Calu3 (cell line): ENCODE results near the gene SRGAP3. TPM values are rescaled to one million over a fixed set of nuclear protein-coding genes. Genes with fewer than 3 reads are reported as not detected.

Source experiments
- BruUV-seq: library from RNA; stranded (reverse); fragments of 400-500 nt; replicated peaks from 2 replicates; lab custom pipeline; 2021; lab: Mats Ljungman, UMichigan
- CTCF ChIA-PET: fragments of 300-600 bp; sonication (Branson Sonifier 250); formaldehyde crosslinking; loops from one replicate; lab custom pipeline; 2022; ENCODE audit warnings: antibody characterized with exemption; lab: Charles Lee
- DNase-seq: peaks from one replicate; pipeline ENCODE4 v3.0.0; 2022
- H3K27ac Mint-ChIP-seq: one replicate; pipeline ENCODE4 v1.8.0; 2022; ENCODE audit warnings: mixed read lengths; ENCODE audit not compliant: unreplicated experiment
- H3K27me3 Mint-ChIP-seq: one replicate; pipeline ENCODE4 v1.8.0; 2022; ENCODE audit warnings: mixed read lengths; ENCODE audit not compliant: unreplicated experiment
- H3K36me3 Mint-ChIP-seq: one replicate; pipeline ENCODE4 v1.8.0; 2022; ENCODE audit warnings: mild to moderate bottlenecking, moderate library complexity, mixed read lengths; ENCODE audit not compliant: insufficient read depth, unreplicated experiment
- H3K4me1 Mint-ChIP-seq: one replicate; pipeline ENCODE4 v1.8.0; 2022; ENCODE audit warnings: mild to moderate bottlenecking, low read depth, mixed read lengths; ENCODE audit not compliant: unreplicated experiment
- H3K4me3 Mint-ChIP-seq: one replicate; pipeline ENCODE4 v1.8.0; 2022; ENCODE audit warnings: mild to moderate bottlenecking, low read depth, moderate library complexity, mixed read lengths; ENCODE audit not compliant: unreplicated experiment
- H3K9me3 Mint-ChIP-seq: one replicate; pipeline ENCODE4 v1.8.0; 2022; ENCODE audit warnings: low read depth, mixed read lengths; ENCODE audit not compliant: unreplicated experiment
- intact Hi-C: fragments of 100-400 bp; cut with micrococcal nuclease; formaldehyde crosslinking; loops from one replicate; pipeline ENCODE4 v1.10.0; 2022; ENCODE audit not compliant: unreplicated experiment
- total RNA-seq: library from RNA; stranded (reverse); gene quantifications from 2 replicates; pipeline ENCODE4 v1.2.3, GENCODE V29; 2022
- TF ChIP-seq, protein P1 (sequence below): fragments of 200-600 bp; IDR thresholded peaks from one replicate; pipeline ENCODE4 v1.8.0; 2022; ENCODE audit warnings: antibody characterized with exemption; ENCODE audit not compliant: unreplicated experiment

The SRGAP3 gene
- total RNA-seq, 1 experiment from 2014 or later = 8.2 TPM

DNA sequence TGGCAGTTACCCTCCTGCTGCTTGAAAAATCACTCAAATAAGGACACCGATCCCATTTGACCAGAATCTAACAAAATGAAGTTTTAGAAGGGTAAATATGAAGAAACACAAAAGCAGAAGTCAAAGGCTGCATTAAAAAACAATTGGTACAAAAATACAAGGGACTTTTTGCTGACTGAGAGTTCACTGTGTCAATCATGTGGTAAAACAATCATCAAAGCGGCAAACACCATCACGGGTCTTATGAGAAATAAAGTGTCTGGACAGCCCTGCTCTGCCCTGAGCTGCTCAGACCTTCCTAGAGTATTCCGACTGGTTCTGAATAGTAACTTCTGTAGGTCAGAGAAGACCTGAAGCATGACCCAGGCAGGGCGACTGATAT is 148.9 kb downstream of the SRGAP3 start:
- intact Hi-C loops = no loop called here
- DNase-seq = no peak
- Mint-ChIP-seq H3K4me3 (no peak overlapping the region), H3K36me3 (no peaks in the 10 kb centered on the region), H3K9me3 (no peaks in the 10 kb centered on the region), H3K4me1 (no peaks in the 10 kb centered on the region), H3K27ac (no peak overlapping the region), H3K27me3 (peaks cover 14% of the 10 kb centered on the region)
- CTCF ChIA-PET = no interaction called here
- BruUV-seq = no TSS peak
- TF ChIP-seq, protein P1, sequence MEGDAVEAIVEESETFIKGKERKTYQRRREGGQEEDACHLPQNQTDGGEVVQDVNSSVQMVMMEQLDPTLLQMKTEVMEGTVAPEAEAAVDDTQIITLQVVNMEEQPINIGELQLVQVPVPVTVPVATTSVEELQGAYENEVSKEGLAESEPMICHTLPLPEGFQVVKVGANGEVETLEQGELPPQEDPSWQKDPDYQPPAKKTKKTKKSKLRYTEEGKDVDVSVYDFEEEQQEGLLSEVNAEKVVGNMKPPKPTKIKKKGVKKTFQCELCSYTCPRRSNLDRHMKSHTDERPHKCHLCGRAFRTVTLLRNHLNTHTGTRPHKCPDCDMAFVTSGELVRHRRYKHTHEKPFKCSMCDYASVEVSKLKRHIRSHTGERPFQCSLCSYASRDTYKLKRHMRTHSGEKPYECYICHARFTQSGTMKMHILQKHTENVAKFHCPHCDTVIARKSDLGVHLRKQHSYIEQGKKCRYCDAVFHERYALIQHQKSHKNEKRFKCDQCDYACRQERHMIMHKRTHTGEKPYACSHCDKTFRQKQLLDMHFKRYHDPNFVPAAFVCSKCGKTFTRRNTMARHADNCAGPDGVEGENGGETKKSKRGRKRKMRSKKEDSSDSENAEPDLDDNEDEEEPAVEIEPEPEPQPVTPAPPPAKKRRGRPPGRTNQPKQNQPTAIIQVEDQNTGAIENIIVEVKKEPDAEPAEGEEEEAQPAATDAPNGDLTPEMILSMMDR = no peak

DNA sequence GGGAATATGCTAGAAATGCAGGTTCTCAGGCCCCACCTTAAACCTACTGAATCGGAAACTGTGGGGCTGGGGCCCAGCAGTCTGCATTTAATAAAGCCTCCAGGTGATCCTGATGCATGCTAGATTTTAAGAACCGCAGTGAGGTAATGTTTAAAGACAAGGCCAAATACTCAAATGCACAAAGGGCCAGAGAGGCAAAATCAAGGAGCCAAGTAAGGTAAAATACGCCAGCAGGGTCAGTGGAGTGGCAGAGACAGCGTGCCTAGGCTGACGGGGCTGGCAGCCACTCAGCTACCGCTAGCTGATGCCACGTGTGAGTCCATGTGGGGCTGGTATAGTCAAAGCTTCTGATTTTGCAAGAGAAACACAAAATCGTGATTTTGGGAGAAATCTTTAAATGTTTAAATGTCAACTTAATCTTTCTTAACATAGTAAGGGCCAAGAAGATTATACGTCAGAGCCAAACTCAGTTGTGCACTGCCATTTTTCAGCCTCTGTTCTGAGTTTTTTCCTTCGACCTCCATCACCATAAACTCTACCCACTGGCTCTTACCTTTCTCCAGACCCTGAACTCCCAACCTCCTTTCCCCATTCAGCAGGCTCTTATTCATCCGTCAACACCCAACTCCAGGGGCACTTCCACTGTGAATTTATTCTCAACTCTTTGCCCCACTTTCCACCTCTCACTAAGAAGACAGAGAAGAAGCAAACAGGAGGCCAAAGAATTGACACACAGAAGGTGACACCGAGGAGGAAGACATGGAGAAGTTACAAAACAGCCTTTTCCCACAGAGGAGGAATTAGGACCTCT is 149.5 kb downstream of the SRGAP3 start:
- intact Hi-C loops = no loop called here
- H3K4me1 Mint-ChIP-seq = no peaks in the 10 kb centered on the region
- TF ChIP-seq, protein P1 = no peak
- H3K4me3 Mint-ChIP-seq = no peak overlapping the region
- peaks cover 14% of the 10 kb centered on the region for H3K27me3 Mint-ChIP-seq
- H3K9me3 Mint-ChIP-seq = no peaks in the 10 kb centered on the region
- no peak overlapping the region for H3K27ac Mint-ChIP-seq
- H3K36me3 Mint-ChIP-seq = no peaks in the 10 kb centered on the region
- CTCF ChIA-PET = no interaction called here
- no TSS peak for BruUV-seq
- DNase-seq = no peak

DNA sequence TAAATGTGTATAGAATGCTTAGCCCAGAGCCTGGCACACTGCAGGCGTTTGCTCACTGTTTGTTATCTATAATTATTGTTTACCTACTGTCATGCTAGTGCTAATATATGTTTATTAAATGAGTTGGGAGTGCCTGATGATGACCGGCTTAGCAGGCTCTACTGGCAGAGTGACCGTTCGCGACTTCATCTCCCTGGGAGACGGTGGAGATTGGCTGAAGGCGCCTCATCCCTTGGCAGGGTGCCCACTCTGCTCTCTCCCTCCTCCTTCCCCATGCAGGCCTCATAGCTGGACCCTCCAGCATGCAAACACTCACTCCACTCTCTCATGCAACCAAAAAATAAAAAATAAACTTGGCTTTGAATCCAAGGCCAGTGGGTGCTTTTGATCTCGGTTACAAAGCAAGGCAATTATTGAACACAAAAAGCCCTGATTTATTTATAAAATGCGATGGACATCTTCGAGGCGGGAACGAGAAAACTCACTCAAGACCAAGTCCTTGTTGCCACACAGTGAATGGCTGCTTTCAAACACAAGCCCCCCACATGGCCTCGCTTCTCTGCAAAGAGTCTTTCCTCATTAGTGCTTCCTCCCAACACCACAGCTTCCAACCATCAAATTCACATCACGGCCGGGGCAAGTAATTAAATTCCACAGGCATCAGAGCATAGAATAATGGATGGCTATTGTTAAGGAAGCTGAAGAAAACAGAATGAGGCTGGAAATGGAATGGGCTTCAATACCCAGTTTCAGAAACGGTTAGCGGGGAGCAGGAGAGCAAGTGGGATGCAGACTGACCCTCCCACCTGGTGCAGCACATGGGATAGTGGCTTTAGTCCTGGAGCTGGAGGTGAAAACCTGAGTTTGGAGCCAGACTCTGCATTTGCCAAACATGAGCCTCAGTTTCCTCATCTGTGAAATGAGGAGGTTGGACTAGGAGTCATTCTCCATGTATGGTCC is 150.4 kb downstream of the SRGAP3 start:
- DNase-seq = no peak
- CTCF ChIA-PET = no interaction called here
- TF ChIP-seq, protein P1 = no peak
- BruUV-seq = no TSS peak
- H3K27ac Mint-ChIP-seq = no peak overlapping the region
- no peak overlapping the region for H3K4me3 Mint-ChIP-seq
- peaks cover 15% of the 10 kb centered on the region for H3K27me3 Mint-ChIP-seq
- no peaks in the 10 kb centered on the region for H3K9me3 Mint-ChIP-seq
- no peaks in the 10 kb centered on the region for H3K4me1 Mint-ChIP-seq
- intact Hi-C loops = no loop called here
- no peaks in the 10 kb centered on the region for H3K36me3 Mint-ChIP-seq

DNA sequence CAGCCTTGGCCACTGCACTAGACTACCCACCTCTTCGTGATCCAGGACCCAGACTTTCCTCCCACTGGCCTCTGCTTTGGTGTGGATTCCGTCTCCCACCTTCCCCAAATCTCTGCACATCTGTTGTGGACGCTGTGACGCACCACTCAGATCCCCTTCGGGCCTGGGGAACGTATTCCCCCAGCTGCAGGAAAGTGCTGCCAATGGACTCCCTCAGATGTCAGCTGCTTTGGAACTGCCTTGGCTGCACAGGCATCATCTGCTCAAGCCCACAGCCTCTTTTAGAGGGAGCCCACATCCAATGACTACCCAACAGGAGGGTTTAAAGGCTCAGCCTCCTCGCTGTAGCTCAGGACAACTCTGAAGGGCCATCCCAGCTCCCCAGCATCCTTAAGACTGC is 152.0 kb downstream of the SRGAP3 start:
- no TSS peak for BruUV-seq
- CTCF ChIA-PET = no interaction called here
- intact Hi-C loops = no loop called here

More for the DNA sequence above, 152.0 kb downstream of the SRGAP3 start:
- Mint-ChIP-seq H3K4me3 (no peak overlapping the region), H3K9me3 (no peaks in the 10 kb centered on the region), H3K36me3 (no peaks in the 10 kb centered on the region), H3K27ac (no peak overlapping the region), H3K4me1 (no peaks in the 10 kb centered on the region), H3K27me3 (peaks cover 28% of the 10 kb centered on the region)
- no peak for DNase-seq
- TF ChIP-seq, protein P1 = no peak
